Choroid plexus epithelial cell (primary cell): ENCODE data around the gene PDGFRA.
"Not testable (repeated sequence)": the region's sequence is repeated elsewhere in the genome, so short reads cannot be mapped to it uniquely, and the experiment has no call there.

Experiments
- DNase-seq: peaks from one replicate; pipeline ENCODE4 v3.0.0-alpha.2; 2010; ENCODE audit warnings: low read depth
- H3K4me3 ChIP-seq: 2 replicates; pipeline ENCODE4 v1.5.1; 2011; ENCODE audit warnings: low read depth, mild to moderate bottlenecking, control low read depth, low read length, moderate library complexity
- CTCF ChIP-seq: conservative IDR thresholded peaks from 2 replicates; pipeline ENCODE4 v1.5.1; 2011; ENCODE audit warnings: low read depth, mild to moderate bottlenecking, control low read depth, inconsistent platforms, low read length, moderate library complexity

Gene PDGFRA

GRCh38 chr4:54238389-54238788 is 9.3 kb downstream of the PDGFRA start:
- TF ChIP-seq CTCF: no peak
- DNase-seq: no peak
- H3K4me3 ChIP-seq: no peak overlapping the region

DNA sequence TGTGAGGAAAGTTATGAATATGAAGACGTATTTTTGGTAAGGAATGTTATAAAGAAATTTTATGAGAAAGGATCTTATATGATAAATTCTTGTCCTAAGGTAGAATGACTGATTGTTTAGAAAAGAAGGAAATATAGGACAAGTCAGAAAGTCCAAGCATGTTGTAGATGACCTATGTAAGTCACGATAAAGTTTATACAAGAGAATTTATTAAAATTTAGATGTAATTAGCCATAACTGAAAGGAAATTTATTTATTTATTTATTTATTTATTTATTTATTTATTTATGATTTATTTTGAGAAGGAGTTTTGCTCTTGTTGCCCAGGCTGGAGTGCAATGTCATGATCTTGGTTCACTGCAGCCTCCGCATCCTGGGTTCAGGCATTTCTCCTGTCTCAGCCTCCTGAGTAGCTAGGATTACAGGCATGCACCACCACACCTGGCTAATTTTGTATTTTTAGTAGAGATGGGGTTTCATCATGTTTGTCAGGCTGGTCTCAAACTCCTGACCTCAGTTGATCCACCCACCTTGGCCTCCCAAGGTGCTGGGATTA is 12.3 kb downstream of the PDGFRA start:
- DNase-seq, H3K4me3 ChIP-seq: not testable (repeated sequence)

DNA sequence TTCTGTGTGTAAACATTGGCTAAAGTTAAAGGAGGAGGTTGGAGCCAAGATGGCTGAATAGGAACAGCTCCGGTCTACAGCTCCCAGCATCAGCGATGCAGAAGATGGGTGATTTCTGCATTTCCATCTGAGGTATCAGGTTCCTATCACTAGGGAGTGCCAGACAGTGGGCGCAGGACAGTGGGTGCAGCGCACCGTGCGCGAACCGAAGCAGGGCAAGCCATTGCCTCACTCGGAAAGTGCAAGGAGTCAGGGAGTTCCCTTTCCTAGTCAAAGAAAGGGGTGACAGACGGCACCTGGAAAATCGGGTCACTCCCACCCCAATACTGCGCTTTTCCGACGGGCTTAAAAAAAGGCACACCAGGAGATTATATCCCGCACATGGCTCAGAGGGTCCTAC is 14.4 kb downstream of the PDGFRA start:
- not testable (repeated sequence) for DNase-seq, H3K4me3 ChIP-seq

GRCh38 chr4:54252312-54252711 is 23.2 kb downstream of the PDGFRA start:
- not testable (repeated sequence) for H3K4me3 ChIP-seq, DNase-seq

DNA sequence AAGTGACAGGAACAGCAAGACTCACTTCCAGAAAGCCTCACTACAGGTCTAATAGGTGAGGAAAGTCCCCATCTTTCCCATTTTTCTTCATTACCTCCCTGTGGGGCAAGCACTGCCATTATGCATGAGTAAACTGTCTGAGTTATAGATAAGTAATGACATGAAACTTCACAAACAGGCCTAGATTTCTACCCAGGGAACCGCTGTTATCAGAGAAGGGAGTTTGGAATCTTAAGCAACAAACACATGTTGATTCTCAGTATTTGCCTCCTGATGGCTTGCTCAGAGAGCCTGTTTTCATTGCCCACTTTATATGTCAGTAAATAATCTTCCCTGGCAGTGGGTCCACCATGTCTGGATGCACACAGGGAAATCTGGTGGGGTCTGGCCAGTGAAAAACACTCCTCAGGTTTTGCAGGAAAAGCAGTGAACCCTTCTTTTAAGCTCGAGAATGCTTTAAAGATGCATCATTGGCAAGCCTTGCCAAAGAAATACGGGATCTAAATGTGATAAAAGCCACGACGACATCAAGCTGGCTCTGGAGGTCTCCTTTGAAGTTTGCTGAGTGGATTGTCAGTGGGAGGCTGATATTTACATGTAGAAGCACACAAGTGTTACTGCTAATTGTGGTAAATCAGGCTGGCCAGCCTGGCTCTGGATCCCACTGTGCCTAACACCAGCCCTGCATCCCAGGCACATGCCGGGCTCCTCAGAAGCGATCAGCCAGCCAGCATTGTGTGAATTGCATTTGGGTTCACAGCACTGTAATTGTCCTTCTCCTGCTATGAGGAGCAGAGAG is 25.2 kb downstream of the PDGFRA start:
- no peak overlapping the region for H3K4me3 ChIP-seq
- no peak for TF ChIP-seq CTCF
- peak; percentile 23 for DNase-seq

DNA sequence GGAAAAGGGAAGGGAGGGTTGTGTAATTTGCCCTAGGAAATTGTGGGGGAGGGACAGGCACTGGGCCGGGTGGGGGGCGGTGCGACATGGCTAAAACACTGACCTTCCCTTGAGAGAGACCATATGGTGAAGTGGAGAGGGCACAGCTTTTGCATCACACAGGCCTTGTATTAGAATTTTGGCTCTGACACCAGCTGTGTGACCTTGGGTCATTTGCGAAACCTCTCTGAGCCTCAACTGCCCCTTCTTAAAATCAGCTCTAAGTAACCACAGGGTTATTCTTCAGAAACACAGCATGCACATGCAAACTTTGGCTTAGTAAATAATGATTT is 25.8 kb downstream of the PDGFRA start:
- TF ChIP-seq CTCF: no peak
- H3K4me3 ChIP-seq: no peak overlapping the region
- DNase-seq: peak; percentile 42

DNA sequence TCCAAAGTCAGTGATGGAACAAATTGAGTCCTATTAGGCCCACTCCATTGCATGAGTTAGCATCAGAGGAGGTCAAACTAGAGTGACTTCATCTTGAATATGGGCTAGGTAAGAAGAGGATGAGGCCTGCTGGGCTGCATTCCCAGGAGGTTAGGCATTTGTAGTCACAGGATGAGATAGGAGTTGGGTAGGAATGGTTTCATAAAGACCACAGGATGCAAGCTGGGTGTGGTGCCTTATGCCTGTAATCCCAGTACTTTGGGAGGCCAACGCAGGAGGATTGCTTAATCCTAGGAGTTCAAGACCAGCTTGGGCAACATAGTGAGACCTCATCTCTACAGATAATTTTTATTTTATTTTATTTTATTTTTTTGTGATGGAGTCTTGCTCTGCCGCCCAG is 26.8 kb downstream of the PDGFRA start:
- no peak for TF ChIP-seq CTCF
- no peak overlapping the region for H3K4me3 ChIP-seq
- DNase-seq: peak; percentile 41

DNA sequence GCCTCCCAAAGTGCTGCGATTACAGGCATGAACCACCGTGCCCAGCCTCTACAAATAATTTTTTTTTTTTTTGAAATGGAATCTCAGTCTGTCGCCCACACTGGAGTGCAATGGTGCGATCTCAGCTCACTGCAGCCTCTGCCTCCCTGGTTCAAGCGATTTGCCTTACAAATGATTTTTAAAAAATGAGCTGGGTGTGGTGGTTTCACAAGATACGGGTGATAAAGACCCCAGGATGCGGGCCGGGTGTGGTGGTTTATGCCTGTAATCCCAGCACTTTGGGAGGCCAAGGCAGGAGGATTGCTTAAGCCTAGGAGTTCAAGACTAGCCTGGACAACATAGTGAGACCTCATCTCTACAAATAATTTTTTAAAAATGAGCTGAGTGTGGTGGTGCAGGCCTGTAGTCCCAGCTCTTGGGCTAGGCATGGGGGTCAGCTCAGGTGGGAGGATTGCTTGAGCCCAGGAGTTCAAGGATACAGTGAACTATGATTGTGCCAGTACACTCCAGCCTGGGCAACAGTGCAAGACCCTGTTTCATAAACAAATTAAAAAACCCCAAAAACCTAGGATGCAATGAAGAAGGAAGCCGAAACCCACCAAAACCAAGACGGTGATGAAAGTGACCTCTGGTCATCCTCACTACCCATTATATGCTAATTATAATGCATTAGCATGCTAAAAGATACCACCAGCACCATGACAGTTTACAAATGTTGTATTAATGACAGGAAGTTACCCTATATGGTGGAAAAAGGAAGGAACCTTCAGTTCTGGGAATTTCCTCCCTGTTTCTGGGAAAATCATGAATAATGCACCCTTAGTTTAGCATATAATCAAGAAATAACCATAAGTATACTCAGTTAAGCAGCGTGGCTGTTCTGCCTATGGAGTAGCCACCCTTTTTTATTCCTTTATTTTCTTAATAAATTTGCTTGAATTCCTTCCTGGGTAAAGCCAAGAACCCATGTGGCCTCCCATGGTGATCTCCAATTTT is 27.7 kb downstream of the PDGFRA start:
- DNase-seq: no peak
- TF ChIP-seq CTCF: no peak
- H3K4me3 ChIP-seq: no peak overlapping the region
